ENCODE data around the gene SMC1B. TPM values are rescaled to one million over a fixed set of nuclear protein-coding genes. Genes with fewer than 3 reads are reported as not detected.

Gene SMC1B
- total and polyA plus RNA-seq, 5 donors from 2014 or later, result not detected

DNA sequence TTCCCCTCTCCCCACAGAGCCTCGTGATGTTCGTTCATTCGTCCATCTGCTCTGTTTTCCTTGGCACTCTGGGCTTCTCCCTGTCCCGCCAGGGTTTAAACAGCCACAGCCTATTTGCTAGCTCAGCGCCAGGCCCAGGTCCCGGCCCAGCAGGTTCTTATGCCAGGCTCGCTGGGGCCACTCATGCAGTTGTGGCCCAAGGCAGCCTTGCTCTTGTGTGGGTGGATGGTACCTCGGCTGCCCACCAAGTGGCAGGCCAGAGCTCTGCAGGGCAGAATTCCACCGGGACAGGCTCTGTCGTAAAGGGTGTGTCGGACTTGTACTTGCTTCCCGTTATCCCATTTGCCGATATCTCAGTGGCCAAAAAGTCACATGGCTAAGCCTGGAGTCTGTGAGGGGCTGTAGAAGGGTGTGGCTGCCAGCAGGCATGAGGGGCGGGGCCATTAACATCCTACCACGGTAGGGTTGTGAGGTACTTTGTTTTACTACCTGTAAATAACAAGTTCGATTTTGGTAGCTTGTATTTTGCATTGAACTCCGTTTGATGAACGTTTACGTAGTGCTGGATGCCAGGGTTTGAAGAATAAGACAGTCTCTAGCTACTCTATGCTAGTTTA, 95.7 kb downstream of the SMC1B start:
- Mint-ChIP-seq H3K27ac (peak overlapping the region; percentile 98 to 100 (median 99)), H3K27me3 (peaks cover 4% of the 10 kb centered on the region), H3K4me1 (peaks cover 12 to 96% (median 62%) of the 10 kb centered on the region in 4 donors), H3K9me3 (no peaks in the 10 kb centered on the region), H3K4me3 (peak overlapping the region; percentile 62 to 89 (median 84)), H3K36me3 (peaks cover 3% of the 10 kb centered on the region)
- no peaks in the 10 kb centered on the region for H3K9me3 ChIP-seq (ENCODE audit: control insufficient read depth in 2 of 2, low read length in 2 of 2)
- no peaks in the 10 kb centered on the region for H3K27me3 ChIP-seq (ENCODE audit: control insufficient read depth, insufficient read depth, low read length)
- peak overlapping the region; percentile 89 for H3K4me3 ChIP-seq (ENCODE audit: low read depth, low read length)
- ATAC-seq (ENCODE audit: low read depth in 2 of 2) (no peak), DNase-seq (peak in 1 of 3 donors; percentile 42)
- H3K27ac ChIP-seq (ENCODE audit: insufficient read depth, low read length, poor library complexity, severe bottlenecking), result peak overlapping the region; percentile 100
- H3K4me1 ChIP-seq (ENCODE audit: control insufficient read depth, insufficient read depth, low read length, poor library complexity, severe bottlenecking), result peaks cover 89% of the 10 kb centered on the region
- H3K36me3 ChIP-seq (ENCODE audit: control insufficient read depth, insufficient read depth, low read length), result peaks cover 10% of the 10 kb centered on the region

DNA sequence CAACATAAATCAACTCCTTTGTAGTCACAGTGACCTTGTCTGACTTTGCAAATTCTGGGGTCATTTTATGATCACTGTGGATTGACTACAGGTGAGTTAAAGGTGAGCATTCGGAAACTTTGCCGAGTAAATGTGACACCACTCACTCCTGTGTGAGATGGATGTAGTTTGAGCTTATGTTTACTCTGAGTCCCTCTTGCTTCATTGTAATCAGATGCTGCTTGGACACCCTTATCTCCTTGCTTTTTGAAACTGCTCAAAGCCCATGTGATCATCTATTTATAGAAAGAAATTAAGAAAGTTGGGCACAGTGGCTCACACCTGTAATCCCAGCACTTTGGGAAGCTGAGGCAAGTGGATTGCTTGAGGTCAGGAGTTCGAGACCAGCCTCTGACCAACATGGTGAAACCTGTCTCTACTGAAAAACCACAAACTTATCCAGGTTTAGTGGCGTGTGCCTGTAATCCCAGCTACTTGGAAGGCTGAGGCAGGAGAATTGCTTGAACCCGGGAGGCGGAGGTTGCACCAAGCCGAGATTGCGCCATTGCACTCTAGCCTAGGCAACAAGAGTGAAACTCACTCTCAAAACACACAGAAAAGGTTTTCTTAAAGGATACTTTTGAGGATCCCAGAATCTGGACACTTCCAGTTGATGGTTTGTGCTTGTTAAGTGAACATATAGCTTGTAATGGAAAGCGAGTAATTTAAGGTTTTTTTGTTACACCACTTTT, 96.4 kb downstream of the SMC1B start:
- H3K27ac ChIP-seq (ENCODE audit: insufficient read depth, low read length, poor library complexity, severe bottlenecking), result peak overlapping the region; percentile 100
- Mint-ChIP-seq H3K27ac (peak overlapping the region; percentile 92 to 100 (median 99)), H3K4me3 (peak overlapping the region; percentile 21 to 70 (median 45)), H3K27me3 (peaks cover 4% of the 10 kb centered on the region), H3K36me3 (peaks cover 3% of the 10 kb centered on the region), H3K9me3 (no peaks in the 10 kb centered on the region), H3K4me1 (peaks cover 12 to 97% (median 65%) of the 10 kb centered on the region in 4 donors)
- H3K36me3 ChIP-seq (ENCODE audit: control insufficient read depth, insufficient read depth, low read length), result peaks cover 7% of the 10 kb centered on the region
- peaks cover 96% of the 10 kb centered on the region for H3K4me1 ChIP-seq (ENCODE audit: control insufficient read depth, insufficient read depth, low read length, poor library complexity, severe bottlenecking)
- no peak for DNase-seq
- no peaks in the 10 kb centered on the region for H3K27me3 ChIP-seq (ENCODE audit: control insufficient read depth, insufficient read depth, low read length)
- H3K9me3 ChIP-seq (ENCODE audit: control insufficient read depth in 2 of 2, low read length in 2 of 2), result no peaks in the 10 kb centered on the region
- peak overlapping the region; percentile 4 for H3K4me3 ChIP-seq (ENCODE audit: low read depth, low read length)
- no peak for ATAC-seq (ENCODE audit: low read depth in 2 of 2)

GRCh38 chr22:45314786-45315185, 98.6 kb downstream of the SMC1B start:
- no peaks in the 10 kb centered on the region for H3K9me3 Mint-ChIP-seq
- peaks cover 11% of the 10 kb centered on the region for H3K36me3 Mint-ChIP-seq
- peaks cover 94% of the 10 kb centered on the region for H3K4me1 ChIP-seq (ENCODE audit: control insufficient read depth, insufficient read depth, low read length, poor library complexity, severe bottlenecking)
- H3K27me3 ChIP-seq (ENCODE audit: control insufficient read depth, insufficient read depth, low read length), result no peaks in the 10 kb centered on the region
- ATAC-seq (ENCODE audit: low read depth in 2 of 2) (no peak), DNase-seq (no peak)
- H3K9me3 ChIP-seq (ENCODE audit: control insufficient read depth in 2 of 2, low read length in 2 of 2), result no peaks in the 10 kb centered on the region
- peaks cover 20 to 91% (median 66%) of the 10 kb centered on the region in 4 donors for H3K4me1 Mint-ChIP-seq
- H3K27ac ChIP-seq (ENCODE audit: insufficient read depth, low read length, poor library complexity, severe bottlenecking), result peak overlapping the region; percentile 100
- H3K27ac Mint-ChIP-seq, result peak overlapping the region; percentile 92 to 100 (median 99)
- peaks cover 9% of the 10 kb centered on the region for H3K27me3 Mint-ChIP-seq
- peaks cover 5% of the 10 kb centered on the region for H3K36me3 ChIP-seq (ENCODE audit: control insufficient read depth, insufficient read depth, low read length)
- peak overlapping the region; percentile 52 for H3K4me3 ChIP-seq (ENCODE audit: low read depth, low read length)
- H3K4me3 Mint-ChIP-seq, result peak overlapping the region in 2 of 4 donors; percentile 52 to 71

DNA sequence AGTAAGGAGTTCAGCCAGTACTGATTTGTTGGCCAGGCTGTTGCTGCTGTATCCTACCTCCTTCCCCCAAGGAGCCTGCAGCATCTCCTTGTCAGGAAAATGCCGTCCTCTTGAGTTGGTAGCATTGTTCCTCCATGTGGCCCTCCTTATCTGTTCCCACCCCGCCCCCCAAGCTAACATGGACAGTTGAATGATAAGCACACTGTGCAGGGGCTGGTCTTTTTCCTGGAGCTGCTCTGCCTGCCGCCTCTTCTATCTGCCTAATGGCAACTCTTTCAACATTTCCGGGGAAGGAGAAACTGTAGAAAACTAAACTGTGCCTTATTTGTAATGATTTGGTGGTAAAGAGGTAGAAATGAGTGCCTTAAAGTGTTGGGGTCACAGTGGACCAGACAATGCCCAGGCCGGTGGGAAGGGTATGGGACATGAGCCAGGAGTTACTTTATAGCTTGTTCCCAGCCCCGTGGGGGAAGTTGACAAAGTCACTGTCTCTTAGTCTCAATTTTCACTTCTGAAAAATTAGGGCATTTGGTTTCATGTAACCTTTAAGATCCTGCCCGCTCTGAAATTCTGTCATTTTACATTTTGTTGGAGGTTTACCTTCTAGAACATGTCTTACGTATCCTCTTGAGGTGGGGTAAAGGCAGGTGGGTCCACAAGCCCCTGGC, 99.2 kb downstream of the SMC1B start:
- peak overlapping the region; percentile 100 for H3K27ac ChIP-seq (ENCODE audit: insufficient read depth, low read length, poor library complexity, severe bottlenecking)
- H3K27me3 ChIP-seq (ENCODE audit: control insufficient read depth, insufficient read depth, low read length), result no peaks in the 10 kb centered on the region
- H3K4me3 Mint-ChIP-seq, result peak overlapping the region; percentile 52 to 71 (median 62)
- H3K9me3 ChIP-seq (ENCODE audit: control insufficient read depth in 2 of 2, low read length in 2 of 2), result no peaks in the 10 kb centered on the region
- DNase-seq, result no peak
- H3K4me1 Mint-ChIP-seq, result peaks cover 14 to 88% (median 63%) of the 10 kb centered on the region in 4 donors
- H3K4me1 ChIP-seq (ENCODE audit: control insufficient read depth, insufficient read depth, low read length, poor library complexity, severe bottlenecking), result peaks cover 91% of the 10 kb centered on the region
- peaks cover 9% of the 10 kb centered on the region for H3K27me3 Mint-ChIP-seq
- peak overlapping the region; percentile 52 for H3K4me3 ChIP-seq (ENCODE audit: low read depth, low read length)
- ATAC-seq (ENCODE audit: low read depth in 2 of 2), result no peak
- no peaks in the 10 kb centered on the region for H3K9me3 Mint-ChIP-seq
- H3K27ac Mint-ChIP-seq, result peak overlapping the region; percentile 78 to 99 (median 84)
- H3K36me3 ChIP-seq (ENCODE audit: control insufficient read depth, insufficient read depth, low read length), result peaks cover 5% of the 10 kb centered on the region
- H3K36me3 Mint-ChIP-seq, result peaks cover 11% of the 10 kb centered on the region

- Histone ChIP-seq H3K27ac (ENCODE audit: insufficient read depth, low read length, poor library complexity, severe bottlenecking) (no peak overlapping the region), H3K9me3 (ENCODE audit: control insufficient read depth in 2 of 2, low read length in 2 of 2) (no peaks in the 10 kb centered on the region), H3K27me3 (ENCODE audit: control insufficient read depth, insufficient read depth, low read length) (no peaks in the 10 kb centered on the region), H3K36me3 (ENCODE audit: control insufficient read depth, insufficient read depth, low read length) (peaks cover 5% of the 10 kb centered on the region), H3K4me3 (ENCODE audit: low read depth, low read length) (no peak overlapping the region), H3K4me1 (ENCODE audit: control insufficient read depth, insufficient read depth, low read length, poor library complexity, severe bottlenecking) (peaks cover 86% of the 10 kb centered on the region)
- Mint-ChIP-seq H3K4me3 (peak overlapping the region in 3 of 4 donors; percentile 43 to 96 (median 88)), H3K36me3 (peaks cover 11% of the 10 kb centered on the region), H3K27me3 (peaks cover 5% of the 10 kb centered on the region), H3K4me1 (peaks cover 8 to 82% (median 57%) of the 10 kb centered on the region in 4 donors), H3K9me3 (no peaks in the 10 kb centered on the region), H3K27ac (peak overlapping the region in 2 of 3 donors; percentile 82 to 99)
- no peak for ATAC-seq (ENCODE audit: low read depth in 2 of 2)
- no peak for DNase-seq
These were observed 100.5 kb downstream of the SMC1B start for GRCh38 chr22:45312856-45313255.

DNA sequence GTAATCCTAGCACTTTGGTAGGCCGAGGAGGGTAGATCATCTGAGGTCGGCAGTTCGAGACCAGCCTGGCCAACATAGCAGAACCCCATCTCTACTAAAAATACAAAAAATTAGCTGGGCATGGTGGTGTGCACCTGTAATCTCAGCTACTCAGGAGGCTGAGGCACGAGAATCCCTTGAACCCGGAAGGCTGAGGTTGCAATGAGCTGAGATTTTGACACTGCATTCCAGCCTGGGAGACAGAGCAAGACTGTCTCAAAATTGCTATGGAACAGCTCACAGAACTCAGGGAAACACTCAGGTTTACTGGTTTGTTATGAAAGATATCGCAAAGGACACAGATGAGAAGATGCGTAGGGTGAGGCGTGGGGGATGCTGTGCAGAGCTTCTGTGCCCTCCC, 101.0 kb downstream of the SMC1B start:
- Histone ChIP-seq H3K27ac (ENCODE audit: insufficient read depth, low read length, poor library complexity, severe bottlenecking) (no peak overlapping the region), H3K27me3 (ENCODE audit: control insufficient read depth, insufficient read depth, low read length) (no peaks in the 10 kb centered on the region), H3K9me3 (ENCODE audit: control insufficient read depth in 2 of 2, low read length in 2 of 2) (no peaks in the 10 kb centered on the region), H3K4me3 (ENCODE audit: low read depth, low read length) (no peak overlapping the region), H3K36me3 (ENCODE audit: control insufficient read depth, insufficient read depth, low read length) (peaks cover 5% of the 10 kb centered on the region), H3K4me1 (ENCODE audit: control insufficient read depth, insufficient read depth, low read length, poor library complexity, severe bottlenecking) (peaks cover 82% of the 10 kb centered on the region)
- Mint-ChIP-seq H3K4me1 (peaks cover 8 to 78% (median 55%) of the 10 kb centered on the region in 4 donors), H3K36me3 (peaks cover 11% of the 10 kb centered on the region), H3K4me3 (peak overlapping the region; percentile 27 to 96 (median 92)), H3K27me3 (peaks cover 5% of the 10 kb centered on the region), H3K27ac (peak overlapping the region in 2 of 3 donors; percentile 98 to 99), H3K9me3 (no peaks in the 10 kb centered on the region)
- ATAC-seq (ENCODE audit: low read depth in 2 of 2), result no peak
- DNase-seq, result no peak

DNA sequence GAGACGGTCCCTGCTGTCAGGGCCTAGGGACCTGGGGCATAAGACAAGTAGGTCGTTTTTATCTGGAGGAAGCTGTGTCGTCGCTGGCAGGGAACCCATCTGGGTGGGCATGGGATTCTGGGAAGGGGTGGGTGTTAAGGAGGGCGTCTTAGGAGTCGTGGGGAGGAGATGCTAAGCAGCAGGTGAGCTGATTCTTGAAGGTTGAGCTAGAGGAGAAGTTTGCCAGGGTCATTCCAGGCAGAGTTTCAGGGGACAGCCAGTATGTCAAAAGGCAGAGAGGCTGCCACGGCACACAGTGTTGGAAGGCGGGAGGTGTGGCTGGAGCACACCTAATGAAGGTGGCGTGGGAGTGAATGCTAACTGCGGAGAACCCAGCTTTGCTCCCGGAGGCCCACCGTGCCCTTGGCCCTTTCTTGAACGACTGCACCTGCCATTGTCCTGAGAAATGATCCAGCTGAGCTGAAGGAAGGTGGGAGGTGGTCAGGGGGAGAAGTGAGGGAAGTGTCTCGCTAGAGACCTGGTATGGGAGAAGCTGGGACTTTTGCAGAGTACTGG, 102.3 kb downstream of the SMC1B start:
- no peaks in the 10 kb centered on the region for H3K9me3 ChIP-seq (ENCODE audit: control insufficient read depth in 2 of 2, low read length in 2 of 2)
- no peaks in the 10 kb centered on the region for H3K27me3 ChIP-seq (ENCODE audit: control insufficient read depth, insufficient read depth, low read length)
- ATAC-seq (ENCODE audit: low read depth in 2 of 2) (no peak), DNase-seq (no peak)
- peaks cover 11% of the 10 kb centered on the region for H3K36me3 Mint-ChIP-seq
- H3K4me1 ChIP-seq (ENCODE audit: control insufficient read depth, insufficient read depth, low read length, poor library complexity, severe bottlenecking), result peaks cover 68% of the 10 kb centered on the region
- H3K4me3 Mint-ChIP-seq, result peak overlapping the region; percentile 88 to 97 (median 96)
- H3K27ac Mint-ChIP-seq, result peak overlapping the region; percentile 84 to 98 (median 98)
- peaks cover 5% of the 10 kb centered on the region for H3K27me3 Mint-ChIP-seq
- peak overlapping the region; percentile 88 for H3K27ac ChIP-seq (ENCODE audit: insufficient read depth, low read length, poor library complexity, severe bottlenecking)
- H3K4me1 Mint-ChIP-seq, result peaks cover 8 to 64% (median 47%) of the 10 kb centered on the region in 4 donors
- peaks cover 5% of the 10 kb centered on the region for H3K36me3 ChIP-seq (ENCODE audit: control insufficient read depth, insufficient read depth, low read length)
- H3K9me3 Mint-ChIP-seq, result no peaks in the 10 kb centered on the region
- H3K4me3 ChIP-seq (ENCODE audit: low read depth, low read length), result peak overlapping the region; percentile 73
